HEK293 (cell line): ENCODE data around the gene GALNTL6.

Experiments used
- CTCF ChIA-PET: fragments of 350-600 bp; formaldehyde crosslinking; extraction: SDS; loops from one replicate; lab custom pipeline; 2021; ENCODE audit warnings: antibody characterized with exemption; lab: Yijun Ruan, JAX
- POLR2A ChIA-PET: fragments of 300-600 bp; formaldehyde crosslinking; extraction: SDS; loops from one replicate; lab custom pipeline; 2020; ENCODE audit warnings: antibody characterized with exemption, inconsistent platforms; lab: Yijun Ruan, JAX
- H3K27ac ChIP-seq: fragments of 200-500 bp; sonication (Bioruptor generic); 2 replicates; pipeline ENCODE4 v1.5.1; 2014; ENCODE audit warnings: low read depth, low read length, control low read depth, inconsistent platforms; ENCODE audit errors: extremely low read depth
- H3K36me3 ChIP-seq, 2 experiments: fragments of 200-500 bp in 1 of 2; sonication (Bioruptor generic) in 1 of 2; 1 replicate in 1 of 2; 2 replicates in 1 of 2; pipeline ENCODE4 v1.5.1; 2014 to 2017; ENCODE audit warnings: inconsistent platforms in 2 of 2, low read length in 2 of 2; ENCODE audit not compliant: control insufficient read depth in 2 of 2, insufficient read depth in 1 of 2
- H3K4me1 ChIP-seq: fragments of 200-500 bp; sonication (Bioruptor generic); 2 replicates; pipeline ENCODE4 v1.5.1; 2014; ENCODE audit warnings: mild to moderate bottlenecking, low read length, inconsistent platforms; ENCODE audit not compliant: control insufficient read depth, insufficient read depth
- H3K4me3 ChIP-seq: 2 replicates; pipeline ENCODE4 v1.5.1; 2011; ENCODE audit warnings: low read depth, mild to moderate bottlenecking, control low read depth, low read length, moderate library complexity
- H3K9me3 ChIP-seq: fragments of 200-500 bp; sonication (Bioruptor generic); 2 replicates; pipeline ENCODE4 v1.5.1; 2014; ENCODE audit warnings: low read depth, low read length, inconsistent platforms; ENCODE audit not compliant: control insufficient read depth, insufficient read depth
- AEBP2 ChIP-seq: fragments of 450-650 bp; formaldehyde crosslinking; IDR thresholded peaks from 2 replicates; pipeline ENCODE4 v1.5.1; 2016; ENCODE audit warnings: missing biosample characterization, missing genetic modification characterization, borderline replicate concordance
- BCL6B ChIP-seq: fragments of 450-650 bp; formaldehyde crosslinking; IDR thresholded peaks from 2 replicates; pipeline ENCODE4 v1.5.1; 2017; ENCODE audit warnings: missing biosample characterization, missing genetic modification characterization
- GLI4 ChIP-seq: fragments of 450-650 bp; formaldehyde crosslinking; IDR thresholded peaks from 2 replicates; pipeline ENCODE4 v1.5.1; 2016; ENCODE audit warnings: missing biosample characterization, missing genetic modification characterization
- GLIS2 ChIP-seq: fragments of 450-650 bp; formaldehyde crosslinking; IDR thresholded peaks from 2 replicates; pipeline ENCODE4 v1.5.1; 2016; ENCODE audit warnings: missing biosample characterization, missing genetic modification characterization
- HIC1 ChIP-seq: fragments of 450-650 bp; formaldehyde crosslinking; IDR thresholded peaks from 2 replicates; pipeline ENCODE4 v1.5.1; 2016; ENCODE audit warnings: missing biosample characterization, missing genetic modification characterization
- MZF1 ChIP-seq: fragments of 450-650 bp; formaldehyde crosslinking; IDR thresholded peaks from 2 replicates; pipeline ENCODE4 v1.5.1; 2017; ENCODE audit warnings: missing biosample characterization, missing genetic modification characterization, borderline replicate concordance
- ZBTB1 ChIP-seq: fragments of 450-650 bp; formaldehyde crosslinking; IDR thresholded peaks from 2 replicates; pipeline ENCODE4 v1.5.1; 2016; ENCODE audit warnings: missing biosample characterization, missing genetic modification characterization
- ZBTB49 ChIP-seq: fragments of 450-650 bp; formaldehyde crosslinking; IDR thresholded peaks from 2 replicates; pipeline ENCODE4 v1.5.1; 2016; ENCODE audit warnings: missing biosample characterization, missing genetic modification characterization, low read depth
- ZBTB6 ChIP-seq: fragments of 450-650 bp; formaldehyde crosslinking; IDR thresholded peaks from 2 replicates; pipeline ENCODE4 v1.5.1; 2017; ENCODE audit warnings: missing biosample characterization, missing genetic modification characterization
- ZIC2 ChIP-seq: fragments of 450-650 bp; formaldehyde crosslinking; IDR thresholded peaks from 2 replicates; pipeline ENCODE4 v1.5.1; 2016; ENCODE audit warnings: missing biosample characterization, missing genetic modification characterization
- ZNF202 ChIP-seq: fragments of 450-650 bp; formaldehyde crosslinking; IDR thresholded peaks from 2 replicates; pipeline ENCODE4 v1.5.1; 2016; ENCODE audit warnings: missing biosample characterization, missing genetic modification characterization, borderline replicate concordance
- ZNF223 ChIP-seq: fragments of 450-650 bp; formaldehyde crosslinking; IDR thresholded peaks from 2 replicates; pipeline ENCODE4 v1.5.1; 2016; ENCODE audit warnings: missing biosample characterization, missing genetic modification characterization
- ZNF239 ChIP-seq: fragments of 450-650 bp; formaldehyde crosslinking; IDR thresholded peaks from 2 replicates; pipeline ENCODE4 v1.5.1; 2016; ENCODE audit warnings: missing biosample characterization, missing genetic modification characterization
- ZNF416 ChIP-seq: fragments of 450-650 bp; formaldehyde crosslinking; IDR thresholded peaks from 2 replicates; pipeline ENCODE4 v1.5.1; 2016; ENCODE audit warnings: missing biosample characterization, missing genetic modification characterization
- ZNF510 ChIP-seq: fragments of 450-650 bp; formaldehyde crosslinking; IDR thresholded peaks from 2 replicates; pipeline ENCODE4 v1.5.1; 2018; ENCODE audit warnings: mild to moderate bottlenecking, missing genetic modification characterization, missing biosample characterization; ENCODE audit not compliant: insufficient replicate concordance
- ZNF549 ChIP-seq: fragments of 450-650 bp; IDR thresholded peaks from 2 replicates; pipeline ENCODE4 v1.5.1; 2018; ENCODE audit warnings: missing biosample characterization, missing genetic modification characterization, mild to moderate bottlenecking, inconsistent platforms, moderate library complexity
- ZNF596 ChIP-seq: fragments of 450-650 bp; IDR thresholded peaks from 2 replicates; pipeline ENCODE4 v1.5.0; 2018; ENCODE audit warnings: missing biosample characterization, mild to moderate bottlenecking, missing genetic modification characterization, moderate library complexity
- ZNF610 ChIP-seq: fragments of 450-650 bp; formaldehyde crosslinking; IDR thresholded peaks from 2 replicates; pipeline ENCODE4 v1.5.1; 2016; ENCODE audit warnings: missing biosample characterization, missing genetic modification characterization, borderline replicate concordance
- ZNF621 ChIP-seq: fragments of 450-650 bp; formaldehyde crosslinking; IDR thresholded peaks from 2 replicates; pipeline ENCODE4 v1.5.1; 2017; ENCODE audit warnings: missing biosample characterization, missing genetic modification characterization
- ZNF654 ChIP-seq: fragments of 450-650 bp; formaldehyde crosslinking; IDR thresholded peaks from 2 replicates; pipeline ENCODE4 v1.5.1; 2016; ENCODE audit warnings: low read depth, missing biosample characterization, missing genetic modification characterization
- ZNF768 ChIP-seq: fragments of 450-650 bp; formaldehyde crosslinking; IDR thresholded peaks from 2 replicates; pipeline ENCODE4 v1.5.1; 2018; ENCODE audit warnings: missing biosample characterization, mild to moderate bottlenecking, missing genetic modification characterization
- ZNF792 ChIP-seq: fragments of 450-650 bp; formaldehyde crosslinking; IDR thresholded peaks from 2 replicates; pipeline ENCODE4 v1.5.1; 2016; ENCODE audit warnings: missing biosample characterization, missing genetic modification characterization
- ZSCAN16 ChIP-seq: fragments of 450-650 bp; formaldehyde crosslinking; IDR thresholded peaks from 2 replicates; pipeline ENCODE4 v1.5.1; 2016; ENCODE audit warnings: missing biosample characterization, missing genetic modification characterization

Gene GALNTL6

GRCh38 chr4:172202480-172203076 lies 389.4 kb downstream of the GALNTL6 start:
- Histone ChIP-seq H3K4me3 (no peak overlapping the region), H3K9me3 (no peaks in the 10 kb centered on the region), H3K27ac (no peak overlapping the region), H3K36me3 (no peaks in the 10 kb centered on the region), H3K4me1 (no peaks in the 10 kb centered on the region)
- TF ChIP-seq MZF1 (tag by site-specific recombination), result peak; percentile 68; the same call in 1 of the 2 replicates
- TF ChIP-seq ZNF239 (tag by site-specific recombination), result no peak
- TF ChIP-seq ZNF416 (tag by site-specific recombination), result no peak
- no peak for TF ChIP-seq ZBTB1
- TF ChIP-seq ZNF654 (tag by site-specific recombination), result peak; percentile 50
- no peak for TF ChIP-seq ZNF621 (tag by site-specific recombination)
- ChIA-PET POLR2A (no interaction called here), CTCF (interaction anchor here (0.6 to 1.5 kb wide), 10 partner anchors 9 to 1336 kb away, joined by 3 to 6 read pairs (median 4); no protein-coding TSS in a partner anchor)

GRCh38 chr4:172207258-172207657 lies 394.1 kb downstream of the GALNTL6 start:
- TF ChIP-seq ZNF596 (tag by site-specific recombination), result no peak
- TF ChIP-seq GLI4 (tag by site-specific recombination), result no peak
- no peak for TF ChIP-seq ZIC2 (tag by site-specific recombination)
- no peak for TF ChIP-seq ZSCAN16 (tag by site-specific recombination)
- no peak for TF ChIP-seq ZNF549 (tag by site-specific recombination)
- CTCF ChIA-PET, result interaction anchor here (0.7 kb wide), 1 partner anchor 1948 kb away, joined by 3 read pairs; no protein-coding TSS in a partner anchor
- no peaks in the 10 kb centered on the region for H3K36me3 ChIP-seq
- no peak overlapping the region for H3K27ac ChIP-seq
- POLR2A ChIA-PET, result no interaction called here
- H3K4me3 ChIP-seq, result no peak overlapping the region
- H3K9me3 ChIP-seq, result no peaks in the 10 kb centered on the region
- no peaks in the 10 kb centered on the region for H3K4me1 ChIP-seq

- Histone ChIP-seq H3K36me3 (no peaks in the 10 kb centered on the region), H3K27ac (no peak overlapping the region), H3K9me3 (no peaks in the 10 kb centered on the region), H3K4me3 (no peak overlapping the region), H3K4me1 (no peaks in the 10 kb centered on the region)
- POLR2A ChIA-PET, result no interaction called here
- CTCF ChIA-PET, result interaction anchor here (0.7 kb wide), 1 partner anchor 1949 kb away, joined by 3 read pairs; no protein-coding TSS in a partner anchor
- TF ChIP-seq ZBTB49 (tag by site-specific recombination), result no peak
- no peak for TF ChIP-seq AEBP2 (tag by site-specific recombination)
- no peak for TF ChIP-seq ZNF610 (tag by site-specific recombination)
- no peak for TF ChIP-seq ZNF792
- no peak for TF ChIP-seq GLIS2 (tag by site-specific recombination)
- no peak for TF ChIP-seq ZSCAN16 (tag by site-specific recombination)
- TF ChIP-seq ZNF202, result no peak
- no peak for TF ChIP-seq BCL6B (tag by site-specific recombination)
- TF ChIP-seq ZNF223, result no peak
- TF ChIP-seq ZNF768 (tag by site-specific recombination), result no peak
- no peak for TF ChIP-seq ZNF510 (tag by site-specific recombination)
- no peak for TF ChIP-seq ZBTB6 (tag by site-specific recombination)
- TF ChIP-seq HIC1 (tag by site-specific recombination), result no peak
Measured at GRCh38 chr4:172207886-172208285, 394.7 kb downstream of the GALNTL6 start.
